KOPT-K1 (cell line): ENCODE results near the gene ZNF728.
"Not testable (repeated sequence)": the region's sequence is repeated elsewhere in the genome, so short reads cannot be mapped to it uniquely, and the experiment has no call there.

Source experiments
- H3K27ac ChIP-seq: fragments of 200-600 bp; sonication (generic); 2 replicates; pipeline ENCODE4 v1.5.1; 2016; ENCODE audit warnings: antibody characterized with exemption, mild to moderate bottlenecking, low read depth, low read length; ENCODE audit not compliant: poor library complexity, severe bottlenecking
- H3K36me3 ChIP-seq: fragments of 200-600 bp; sonication (generic); 2 replicates; pipeline ENCODE4 v1.5.1; 2017; ENCODE audit warnings: antibody characterized with exemption, mild to moderate bottlenecking, low read length, moderate library complexity; ENCODE audit not compliant: insufficient read depth
- H3K9me3 ChIP-seq: fragments of 200-600 bp; sonication (generic); 2 replicates; pipeline ENCODE4 v1.5.1; 2017; ENCODE audit warnings: antibody characterized with exemption, low read length, mild to moderate bottlenecking; ENCODE audit not compliant: insufficient read depth, poor library complexity, severe bottlenecking

ZNF728 gene

DNA sequence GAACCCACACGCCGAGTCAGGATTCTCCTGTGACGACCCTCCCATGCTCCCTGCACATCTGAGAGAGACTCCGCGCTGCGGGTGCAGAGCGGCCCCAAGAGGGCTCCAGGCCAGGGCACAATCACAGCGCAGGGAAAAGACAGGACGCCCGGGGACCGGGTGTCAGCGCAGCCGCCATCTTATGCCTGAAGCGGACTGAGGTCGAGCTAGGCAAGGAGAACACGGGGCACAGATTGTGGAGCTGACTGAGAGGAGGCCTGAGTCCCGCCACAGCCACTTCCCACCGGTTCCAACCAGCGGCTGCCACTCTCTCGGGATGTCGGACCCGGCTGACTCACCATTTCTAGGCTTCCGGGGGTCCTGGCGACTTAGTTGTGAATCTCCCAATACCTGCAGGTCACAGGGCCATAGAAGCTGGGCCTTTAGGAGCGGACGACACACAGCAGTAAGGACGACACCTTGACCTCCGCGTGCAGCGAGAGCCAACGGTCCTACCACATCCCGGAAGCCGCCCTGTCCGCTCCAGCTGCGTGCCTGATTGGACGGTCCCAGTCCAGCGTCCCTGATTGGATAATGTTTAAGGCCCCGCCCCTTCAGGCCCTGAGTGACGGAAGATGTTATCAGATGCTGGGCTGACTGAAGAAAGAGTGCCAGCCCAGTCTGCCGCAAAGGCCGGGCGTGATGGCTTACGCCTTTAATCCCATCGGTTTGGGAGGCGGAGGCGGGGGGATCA, at the start of gene ZNF728:
TSS of gene ZNF728 (minus strand) at position 487 of the 733 bp plus-strand sequence. CDS start at position 341, 146 bp downstream.
- H3K27ac ChIP-seq, result no peak within 1 kb of the TSS
- peaks cover 22% of the 10 kb centered on the region for H3K9me3 ChIP-seq
- H3K36me3 ChIP-seq, result no peaks in the 10 kb centered on the region

DNA sequence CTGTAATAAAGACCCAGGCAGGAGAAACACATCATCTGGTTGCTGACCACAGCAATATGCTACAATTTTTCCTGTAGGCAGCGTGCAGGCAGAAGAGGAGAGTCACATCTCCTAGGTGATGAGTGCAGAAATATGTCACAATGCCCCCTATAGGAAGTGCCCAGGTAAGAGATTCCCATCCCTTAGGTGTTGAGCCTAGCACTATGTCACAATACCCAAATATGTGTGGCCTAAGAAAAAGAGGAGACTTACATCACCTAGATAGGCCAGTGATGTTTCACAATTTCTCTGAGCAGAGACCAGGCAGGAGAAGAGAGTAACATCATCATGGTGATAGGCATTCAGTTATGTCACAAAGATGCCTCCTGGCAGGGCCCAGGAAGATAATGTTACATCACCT, 49.4 kb upstream of the ZNF728 start:
- H3K36me3 ChIP-seq, result no peaks in the 10 kb centered on the region
- peaks cover 14% of the 10 kb centered on the region for H3K9me3 ChIP-seq
- H3K27ac ChIP-seq, result no peak overlapping the region

DNA sequence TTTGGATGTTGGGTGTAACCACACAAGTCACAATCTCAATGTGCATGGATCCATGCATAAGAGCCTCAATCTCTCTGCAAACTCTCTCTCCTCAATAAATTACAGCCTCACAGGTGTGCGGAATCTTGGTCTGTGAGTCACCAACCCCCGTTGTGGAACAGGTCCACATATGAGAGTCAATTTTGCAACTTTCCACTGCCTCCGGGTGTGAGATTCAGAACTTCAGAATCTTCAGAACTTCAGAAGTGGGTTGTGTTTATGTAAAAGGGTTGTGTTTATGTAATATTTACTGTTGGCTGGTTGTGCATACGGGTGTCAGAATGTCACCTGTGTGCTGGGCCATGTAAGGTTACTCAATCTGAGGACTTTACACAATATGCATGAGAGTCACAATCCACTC, 46.3 kb upstream of the ZNF728 start:
- no peak overlapping the region for H3K27ac ChIP-seq
- H3K36me3 ChIP-seq, result no peaks in the 10 kb centered on the region
- peaks cover 7% of the 10 kb centered on the region for H3K9me3 ChIP-seq

DNA sequence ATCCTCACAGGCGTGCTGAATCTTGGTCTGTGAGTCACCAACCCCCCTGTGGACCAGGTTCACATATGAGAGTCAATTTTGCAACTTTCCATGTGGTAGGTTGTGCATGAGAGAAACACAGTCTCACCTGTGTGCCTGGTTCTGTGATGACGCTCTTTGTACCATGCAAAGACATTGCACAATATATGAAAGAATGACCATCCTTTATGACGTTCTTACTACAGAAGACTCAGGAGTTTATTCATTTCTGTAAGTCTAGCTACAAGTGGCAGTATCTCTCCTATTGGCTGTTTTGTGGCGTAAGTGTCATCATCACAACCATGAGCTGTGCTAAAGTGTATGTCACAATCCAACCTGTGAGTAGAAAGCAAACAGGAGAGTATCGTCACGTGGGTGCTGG, 43.8 kb upstream of the ZNF728 start:
- no peaks in the 10 kb centered on the region for H3K36me3 ChIP-seq
- no peak overlapping the region for H3K27ac ChIP-seq
- peaks cover 8% of the 10 kb centered on the region for H3K9me3 ChIP-seq

DNA sequence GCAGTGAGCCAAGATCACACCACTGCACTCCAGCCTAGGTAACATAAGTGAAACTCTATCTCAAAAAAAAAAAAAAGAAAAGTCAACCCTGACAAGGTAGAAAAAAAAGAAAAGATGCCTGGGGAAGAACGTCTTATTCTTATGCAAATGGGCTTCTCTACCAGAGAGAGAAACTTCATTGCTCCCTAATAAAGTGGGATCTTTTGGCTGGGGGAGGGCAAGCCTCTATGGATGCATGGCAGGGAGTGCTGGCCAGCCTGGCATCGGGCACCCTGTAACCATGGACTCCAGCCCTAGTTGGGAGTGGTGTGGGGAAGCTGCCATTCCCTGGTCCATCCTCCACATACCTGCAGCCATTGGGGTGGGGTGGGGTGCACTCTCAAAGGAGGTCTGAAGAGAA, 30.7 kb upstream of the ZNF728 start:
- H3K36me3 ChIP-seq, result no peaks in the 10 kb centered on the region
- H3K27ac ChIP-seq, result no peak overlapping the region
- H3K9me3 ChIP-seq, result peaks cover 5% of the 10 kb centered on the region

DNA sequence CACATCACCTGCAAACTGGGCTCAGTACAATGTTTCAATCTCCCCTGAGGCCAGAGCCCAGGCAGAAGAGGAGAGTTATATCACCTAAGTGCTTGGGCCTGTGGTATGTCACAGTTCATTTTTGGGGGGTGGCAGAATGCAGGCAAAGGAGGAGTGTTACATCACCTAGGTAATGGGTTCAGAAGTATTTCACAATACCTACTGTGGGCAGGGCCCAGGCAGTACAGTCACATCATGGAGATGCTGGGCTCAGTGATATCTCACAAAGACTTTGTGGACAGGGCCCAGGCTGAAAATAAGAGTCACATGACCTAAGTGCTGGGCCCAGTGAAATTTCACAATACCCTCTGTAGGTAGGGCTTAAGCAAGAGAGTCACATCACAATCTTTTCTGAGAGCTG, 12.7 kb upstream of the ZNF728 start:
- Histone ChIP-seq H3K9me3 (peaks cover 6% of the 10 kb centered on the region), H3K27ac (no peak overlapping the region), H3K36me3 (no peaks in the 10 kb centered on the region)

DNA sequence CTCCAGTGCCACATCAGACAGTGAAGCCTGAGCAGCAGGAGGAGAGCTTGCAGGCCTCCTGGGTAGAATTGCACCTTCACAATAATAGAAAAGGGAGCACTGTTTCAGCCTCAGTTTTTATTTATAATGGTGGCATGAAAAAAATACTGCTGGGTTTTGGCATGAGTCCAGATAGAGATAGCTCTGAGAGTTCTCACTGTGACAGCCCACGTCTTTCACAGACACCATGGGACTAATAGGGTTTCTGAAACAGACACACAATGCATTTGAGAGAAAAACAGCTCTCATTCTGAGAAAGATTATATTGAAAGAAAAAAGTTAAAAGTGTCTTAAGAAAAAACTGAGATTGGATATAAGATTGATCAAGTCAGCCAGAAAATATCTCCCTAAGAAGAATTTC, 8.0 kb downstream of the ZNF728 start:
- not testable (repeated sequence) for H3K9me3 ChIP-seq, H3K36me3 ChIP-seq, H3K27ac ChIP-seq

GRCh38 chr19:22976248-22976647, 26.7 kb downstream of the ZNF728 start:
- Histone ChIP-seq H3K36me3 (no peaks in the 10 kb centered on the region), H3K9me3 (peaks cover 66% of the 10 kb centered on the region), H3K27ac (no peak overlapping the region)

GRCh38 chr19:22975546-22976136, 27.3 kb downstream of the ZNF728 start:
- H3K9me3 ChIP-seq, result peaks cover 65% of the 10 kb centered on the region
- not testable (repeated sequence) for H3K36me3 ChIP-seq, H3K27ac ChIP-seq

DNA sequence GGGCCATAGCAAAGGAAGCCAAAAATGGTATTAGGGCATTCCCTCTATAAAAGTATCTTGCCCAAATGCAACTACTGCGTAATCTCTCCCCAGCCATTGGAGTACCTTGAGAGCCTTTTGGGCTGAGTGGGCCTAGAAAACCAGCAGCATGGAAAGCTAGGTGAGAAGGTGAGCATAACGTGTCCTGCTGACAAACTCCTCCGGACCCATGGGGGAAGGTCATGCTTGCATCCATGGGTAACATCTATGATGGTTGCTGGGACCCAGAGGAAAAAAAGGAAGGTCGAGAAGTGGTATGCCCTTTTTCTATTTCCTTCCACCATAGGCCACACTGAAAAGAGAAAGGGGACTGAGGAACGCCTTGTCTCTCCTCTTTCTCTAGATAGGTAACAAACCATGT, 57.4 kb downstream of the ZNF728 start:
- H3K27ac ChIP-seq, result no peak overlapping the region
- no peaks in the 10 kb centered on the region for H3K36me3 ChIP-seq
- H3K9me3 ChIP-seq, result peaks cover 52% of the 10 kb centered on the region

- no peaks in the 10 kb centered on the region for H3K36me3 ChIP-seq
- H3K27ac ChIP-seq, result no peak overlapping the region
- peaks cover 20% of the 10 kb centered on the region for H3K9me3 ChIP-seq
These were observed 67.8 kb downstream of the ZNF728 start for GRCh38 chr19:22935151-22935550.

GRCh38 chr19:22927576-22927975, 75.4 kb downstream of the ZNF728 start:
- not testable (repeated sequence) for H3K27ac ChIP-seq, H3K36me3 ChIP-seq
- peaks cover 18% of the 10 kb centered on the region for H3K9me3 ChIP-seq

GRCh38 chr19:22925181-22925580, 77.8 kb downstream of the ZNF728 start:
- H3K9me3 ChIP-seq, result peaks cover 18% of the 10 kb centered on the region
- not testable (repeated sequence) for H3K36me3 ChIP-seq, H3K27ac ChIP-seq
